Neural progenitor cell (in vitro differentiated cells): ENCODE measurements around the gene CES2.

Experiments used
- EZH2 ChIP-seq: fragments of 200-600 bp; sonication (generic); IDR thresholded peaks from 2 replicates; pipeline ENCODE4 v1.6.1; 2017; ENCODE audit warnings: antibody characterized with exemption, mild to moderate bottlenecking, moderate library complexity
- EZH2phosphoT487 ChIP-seq: fragments of 200-600 bp; sonication (generic); IDR thresholded peaks from 2 replicates; pipeline ENCODE4 v1.6.1; 2017; ENCODE audit warnings: antibody characterized with exemption
- TF ChIP-seq, protein P1 (sequence below): fragments of 200-600 bp; sonication (generic); IDR thresholded peaks from 2 replicates; pipeline ENCODE4 v1.5.1; 2017; ENCODE audit warnings: antibody characterized with exemption, mild to moderate bottlenecking

DNA sequence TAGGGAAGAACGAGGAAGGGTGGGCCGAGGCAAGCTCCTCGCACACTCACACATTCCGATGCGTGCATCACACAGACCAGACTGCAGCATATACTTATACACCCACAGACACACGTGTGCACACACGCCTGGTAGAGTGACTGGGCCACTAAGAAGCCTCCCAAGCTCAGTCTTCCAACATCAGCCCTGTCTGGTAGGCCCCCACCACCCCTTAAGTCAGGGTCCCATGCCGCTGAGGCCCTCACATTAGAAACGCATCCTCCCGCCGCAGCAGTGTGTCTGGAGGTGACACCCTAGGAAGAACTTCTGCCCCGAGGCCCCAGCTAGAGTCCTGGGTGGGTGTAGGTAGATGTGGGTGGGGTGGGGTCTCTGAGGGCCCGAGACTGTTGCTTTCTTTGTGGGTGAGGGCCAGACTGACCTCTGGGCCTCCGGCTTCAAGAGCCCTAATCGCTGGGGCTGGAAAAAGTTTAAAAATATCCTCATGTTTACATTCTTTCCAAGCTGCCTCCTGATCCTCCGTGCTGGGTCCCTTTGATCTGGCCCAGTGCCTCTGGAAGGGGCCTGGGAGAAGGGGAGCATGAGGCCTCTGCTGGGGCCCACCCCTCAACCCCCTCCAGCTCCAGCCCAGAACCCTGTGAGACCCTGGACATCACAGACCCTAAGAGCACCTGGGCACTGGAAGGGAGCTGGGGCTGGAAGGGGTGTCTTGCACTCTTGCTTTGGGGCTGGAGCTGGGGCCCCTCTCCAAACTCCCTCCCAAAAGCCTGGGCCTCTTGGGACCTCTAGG, 30.3 kb upstream of the CES2 start:
- no peak for TF ChIP-seq EZH2
- TF ChIP-seq, protein P1, sequence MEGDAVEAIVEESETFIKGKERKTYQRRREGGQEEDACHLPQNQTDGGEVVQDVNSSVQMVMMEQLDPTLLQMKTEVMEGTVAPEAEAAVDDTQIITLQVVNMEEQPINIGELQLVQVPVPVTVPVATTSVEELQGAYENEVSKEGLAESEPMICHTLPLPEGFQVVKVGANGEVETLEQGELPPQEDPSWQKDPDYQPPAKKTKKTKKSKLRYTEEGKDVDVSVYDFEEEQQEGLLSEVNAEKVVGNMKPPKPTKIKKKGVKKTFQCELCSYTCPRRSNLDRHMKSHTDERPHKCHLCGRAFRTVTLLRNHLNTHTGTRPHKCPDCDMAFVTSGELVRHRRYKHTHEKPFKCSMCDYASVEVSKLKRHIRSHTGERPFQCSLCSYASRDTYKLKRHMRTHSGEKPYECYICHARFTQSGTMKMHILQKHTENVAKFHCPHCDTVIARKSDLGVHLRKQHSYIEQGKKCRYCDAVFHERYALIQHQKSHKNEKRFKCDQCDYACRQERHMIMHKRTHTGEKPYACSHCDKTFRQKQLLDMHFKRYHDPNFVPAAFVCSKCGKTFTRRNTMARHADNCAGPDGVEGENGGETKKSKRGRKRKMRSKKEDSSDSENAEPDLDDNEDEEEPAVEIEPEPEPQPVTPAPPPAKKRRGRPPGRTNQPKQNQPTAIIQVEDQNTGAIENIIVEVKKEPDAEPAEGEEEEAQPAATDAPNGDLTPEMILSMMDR, result no peak
- no peak for TF ChIP-seq EZH2phosphoT487
